ENCODE data around the gene CDC42EP5.
"Not testable (repeated sequence)": the region's sequence is repeated elsewhere in the genome, so short reads cannot be mapped to it uniquely, and the experiment has no call there.

Gene CDC42EP5

GRCh38 chr19:54507824-54508223 is 34.7 kb upstream of the CDC42EP5 start:
- no peak for DNase-seq (ENCODE audit: extremely low read depth, low read depth)
- no peak for TF ChIP-seq CTCF (IDR thresholded peaks at IDR 0.05; ENCODE audit: low read depth, low read length)

GRCh38 chr19:54507038-54507717 is 34.1 kb upstream of the CDC42EP5 start:
- DNase-seq (ENCODE audit: extremely low read depth, low read depth) = not testable (repeated sequence)

DNA sequence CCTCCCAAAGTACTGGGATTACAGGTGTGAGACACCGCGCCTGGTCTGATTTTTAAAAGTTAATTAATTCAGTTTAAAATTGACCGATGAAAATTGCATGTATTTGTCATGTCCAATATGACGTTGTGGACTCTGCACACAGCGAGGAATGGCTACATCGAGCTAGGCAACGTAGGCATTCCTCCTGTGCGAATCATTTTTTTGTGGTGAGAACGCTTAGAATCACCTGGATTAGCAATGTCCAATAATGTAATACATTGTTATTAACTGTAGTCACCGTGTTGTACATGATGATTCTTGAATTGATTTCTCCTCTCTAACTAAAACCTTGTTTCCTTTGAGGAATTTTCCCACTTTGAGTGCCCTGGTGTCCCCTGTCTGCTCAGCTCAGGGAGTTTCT is 33.0 kb upstream of the CDC42EP5 start:
- no peak for TF ChIP-seq CTCF (IDR thresholded peaks at IDR 0.05; ENCODE audit: low read depth, low read length)
- no peak for DNase-seq (ENCODE audit: extremely low read depth, low read depth)

DNA sequence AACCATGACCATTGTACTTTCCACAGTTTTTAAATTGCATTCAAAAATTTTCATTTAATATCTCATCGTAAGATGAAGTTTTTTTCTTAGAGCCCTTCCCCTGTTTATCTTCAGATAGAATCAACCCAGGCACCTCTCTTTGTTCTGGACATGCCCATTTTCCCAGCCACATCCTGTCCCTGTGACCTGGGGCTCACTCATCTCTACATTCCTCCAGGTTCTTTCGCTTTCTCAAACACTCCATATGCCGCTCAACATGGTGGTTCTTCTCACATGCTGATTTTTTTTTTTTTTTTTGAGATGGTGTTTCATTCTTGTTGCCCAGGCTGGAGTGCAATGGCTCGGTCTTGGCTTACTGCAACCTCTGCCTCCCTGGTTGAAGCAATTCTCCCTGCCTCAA is 32.4 kb upstream of the CDC42EP5 start:
- not testable (repeated sequence) for DNase-seq (ENCODE audit: extremely low read depth, low read depth)

DNA sequence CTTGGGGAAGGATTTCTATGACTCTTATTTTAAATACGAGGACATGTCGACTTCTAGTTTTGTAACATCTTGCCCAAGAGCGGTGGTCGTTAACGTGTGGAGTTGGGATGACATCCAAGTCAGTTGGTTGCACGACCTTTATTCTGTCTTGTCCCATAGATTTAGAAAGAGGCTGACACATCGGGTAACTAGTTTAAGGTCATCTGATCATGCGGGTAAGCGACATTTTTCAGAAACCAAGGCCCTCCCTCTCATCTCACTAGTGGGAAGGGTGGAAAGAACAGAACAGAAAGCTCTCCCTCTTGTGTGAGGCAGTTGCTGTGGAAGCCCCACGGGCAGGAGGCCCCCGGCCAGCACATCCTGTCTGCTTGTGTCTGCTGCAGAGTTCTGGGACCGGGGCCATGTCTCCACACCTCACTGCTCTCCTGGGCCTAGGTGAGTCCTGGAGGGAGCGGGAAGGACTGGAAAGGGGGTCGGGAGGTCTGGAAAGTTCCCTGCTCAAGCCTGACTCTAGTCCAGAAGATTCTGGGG is 29.5 kb upstream of the CDC42EP5 start, which contains the start of gene LAIR2:
Gene LAIR2, plus strand, starts transcription at position 314 of the 531 bp plus-strand sequence. Its CDS starts 88 bp downstream, at position 402.
- no peak for DNase-seq (ENCODE audit: extremely low read depth, low read depth)
- no peak for TF ChIP-seq CTCF (IDR thresholded peaks at IDR 0.05; ENCODE audit: low read depth, low read length)

- not testable (repeated sequence) for DNase-seq (ENCODE audit: extremely low read depth, low read depth)
These were observed 25.3 kb upstream of the CDC42EP5 start for GRCh38 chr19:54498451-54498772.

- not testable (repeated sequence) for DNase-seq (ENCODE audit: extremely low read depth, low read depth)
These were observed 24.8 kb upstream of the CDC42EP5 start for GRCh38 chr19:54497747-54498450.

DNA sequence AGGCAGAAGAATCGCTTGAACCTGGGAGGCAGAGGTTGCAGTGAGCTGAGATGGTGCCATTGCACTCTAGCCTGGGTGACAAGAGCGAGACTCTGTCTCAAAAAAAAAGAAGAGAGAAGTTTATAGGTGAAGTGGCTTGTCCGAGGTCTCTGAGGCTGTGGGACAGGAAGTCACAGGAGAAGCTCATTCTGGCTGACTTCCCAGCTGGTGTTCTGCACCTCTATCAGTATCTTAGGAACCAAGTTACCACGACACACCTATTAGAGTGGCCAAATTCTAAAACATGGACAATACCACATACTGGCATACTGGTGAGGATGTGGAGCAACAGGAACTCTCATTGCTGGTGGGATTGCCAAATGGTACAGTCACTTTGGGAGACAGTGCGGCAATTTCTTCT is 22.2 kb upstream of the CDC42EP5 start:
- DNase-seq (ENCODE audit: extremely low read depth, low read depth) = not testable (repeated sequence)

GRCh38 chr19:54493967-54494585 is 21.0 kb upstream of the CDC42EP5 start:
- DNase-seq (ENCODE audit: extremely low read depth, low read depth) = no peak
- TF ChIP-seq CTCF (IDR thresholded peaks at IDR 0.05; ENCODE audit: low read depth, low read length) = no peak

GRCh38 chr19:54493056-54493455 is 20.0 kb upstream of the CDC42EP5 start:
- not testable (repeated sequence) for DNase-seq (ENCODE audit: extremely low read depth, low read depth)
